MM.1S (cell line): ENCODE results near the gene TRDN.

ENCODE experiments used
- CTCF ChIP-seq: fragments of 300-600 bp; sonication (generic); IDR thresholded peaks from 2 replicates; pipeline ENCODE4 v1.5.1; 2016; ENCODE audit warnings: antibody characterized with exemption, low read length, mixed read lengths
- EZH2 ChIP-seq: fragments of 300-600 bp; sonication (generic); optimal IDR thresholded peaks from 2 replicates; pipeline ENCODE3; 2017; ENCODE audit warnings: low read depth, mild to moderate bottlenecking, antibody characterized with exemption, low read length, mixed read lengths

DNA sequence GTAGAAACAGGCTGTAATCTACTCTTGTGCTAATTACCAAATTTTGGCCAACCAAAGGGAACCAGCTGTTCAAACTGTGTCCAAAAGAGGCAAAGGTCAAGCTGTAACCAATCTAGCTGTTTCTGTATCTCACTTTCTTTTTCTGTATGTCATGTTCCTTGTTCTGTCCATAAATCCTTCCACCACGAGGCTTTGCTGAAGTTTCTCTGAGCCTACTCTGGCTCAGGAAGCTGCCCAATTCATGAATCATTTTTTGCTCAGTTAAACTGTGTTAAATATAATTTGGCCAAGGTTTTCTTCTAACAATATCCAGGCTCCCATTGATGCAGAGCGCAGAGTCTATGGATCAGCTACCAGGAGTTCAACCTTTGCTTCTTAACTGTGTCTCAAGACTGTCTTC is 272.8 kb downstream of the TRDN start:
- no peak for TF ChIP-seq CTCF
- no peak for TF ChIP-seq EZH2
